Activated CD8-positive, alpha-beta T cell treated with anti-CD3 and anti-CD28 coated beads for 36 hours (primary cell): ENCODE measurements around the gene FARP1. TPM values are rescaled to one million over a fixed set of nuclear protein-coding genes. Genes with fewer than 3 reads are reported as not detected.

ENCODE experiments used
- ATAC-seq: fragments of 200-7000 bp; cut with Tn5 transposase; one replicate; pipeline ENCODE4 v1.10.0; 2021; ENCODE audit warnings: mild to moderate bottlenecking, moderate library complexity
- CTCF ChIA-PET: fragments of 350-600 bp; sonication (Branson Sonifier 250); formaldehyde crosslinking; loops from one replicate; lab custom pipeline; 2021; ENCODE audit warnings: antibody characterized with exemption; lab: Charles Lee
- POLR2A ChIA-PET: fragments of 350-600 bp; sonication (Branson Sonifier 250); formaldehyde crosslinking; loops from one replicate; lab custom pipeline; 2021; ENCODE audit warnings: antibody characterized with exemption; lab: Charles Lee
- DNase-seq: peaks from one replicate; pipeline ENCODE4 v3.0.0-alpha.2; 2020
- H3K27ac Mint-ChIP-seq: one replicate; pipeline ENCODE4 v1.8.0; 2021; ENCODE audit warnings: mild to moderate bottlenecking, mixed read lengths
- H3K27me3 Mint-ChIP-seq: one replicate; pipeline ENCODE4 v1.8.0; 2021; ENCODE audit warnings: mixed read lengths
- H3K36me3 Mint-ChIP-seq: one replicate; pipeline ENCODE4 v1.8.0; 2021; ENCODE audit warnings: low read depth, mixed read lengths
- H3K4me1 Mint-ChIP-seq: one replicate; pipeline ENCODE4 v1.8.0; 2021; ENCODE audit warnings: low read depth, mixed read lengths
- H3K4me3 Mint-ChIP-seq: one replicate; pipeline ENCODE4 v1.8.0; 2021; ENCODE audit warnings: mild to moderate bottlenecking, moderate library complexity, mixed read lengths
- H3K9me3 Mint-ChIP-seq: one replicate; pipeline ENCODE4 v1.8.0; 2021; ENCODE audit warnings: mixed read lengths
- intact Hi-C: fragments of 100-400 bp; cut with micrococcal nuclease; formaldehyde crosslinking; loops from one replicate; pipeline ENCODE4 v1.10.0; 2022
- total RNA-seq, 2 experiments: library from RNA; stranded (reverse); gene quantifications; one replicate each; pipeline ENCODE4 v1.2.3, GENCODE V29; 2021
- TF ChIP-seq, protein P1 (sequence below): fragments of 200-600 bp; IDR thresholded peaks from one replicate; pipeline ENCODE4 v1.8.0; 2022; ENCODE audit warnings: antibody characterized with exemption, mild to moderate bottlenecking

FARP1 gene
- total RNA-seq, 2 experiments from 2014 or later, result 0.27 to 0.43 TPM

DNA sequence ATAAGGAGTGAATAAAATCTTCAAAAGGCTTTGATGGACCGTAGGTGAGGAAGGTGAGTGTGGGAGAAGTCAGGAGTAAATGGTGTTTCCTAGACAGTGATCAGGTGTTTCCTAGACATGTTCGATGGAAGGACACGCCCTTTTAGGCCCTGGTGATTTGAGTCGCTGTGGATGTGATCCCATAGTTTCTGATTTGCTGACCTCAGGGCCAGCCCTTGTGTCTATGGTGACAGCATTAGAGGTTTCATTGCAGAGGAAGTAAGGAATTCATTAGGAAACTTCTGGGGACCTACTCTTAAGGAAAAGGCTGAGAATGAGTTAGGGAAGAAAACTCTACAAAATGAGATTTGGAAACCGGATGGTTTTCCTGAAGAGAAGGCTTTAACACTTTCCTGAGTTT, 65.7 kb downstream of the FARP1 start:
- H3K27ac Mint-ChIP-seq, result no peak overlapping the region
- ChIA-PET POLR2A (no interaction called here), CTCF (no interaction called here)
- H3K4me3 Mint-ChIP-seq, result no peak overlapping the region
- no peaks in the 10 kb centered on the region for H3K4me1 Mint-ChIP-seq
- ATAC-seq, result no peak
- DNase-seq, result no peak
- peaks cover 7% of the 10 kb centered on the region for H3K9me3 Mint-ChIP-seq
- intact Hi-C loops, result no loop called here
- peaks cover 1% of the 10 kb centered on the region for H3K27me3 Mint-ChIP-seq
- TF ChIP-seq, protein P1, sequence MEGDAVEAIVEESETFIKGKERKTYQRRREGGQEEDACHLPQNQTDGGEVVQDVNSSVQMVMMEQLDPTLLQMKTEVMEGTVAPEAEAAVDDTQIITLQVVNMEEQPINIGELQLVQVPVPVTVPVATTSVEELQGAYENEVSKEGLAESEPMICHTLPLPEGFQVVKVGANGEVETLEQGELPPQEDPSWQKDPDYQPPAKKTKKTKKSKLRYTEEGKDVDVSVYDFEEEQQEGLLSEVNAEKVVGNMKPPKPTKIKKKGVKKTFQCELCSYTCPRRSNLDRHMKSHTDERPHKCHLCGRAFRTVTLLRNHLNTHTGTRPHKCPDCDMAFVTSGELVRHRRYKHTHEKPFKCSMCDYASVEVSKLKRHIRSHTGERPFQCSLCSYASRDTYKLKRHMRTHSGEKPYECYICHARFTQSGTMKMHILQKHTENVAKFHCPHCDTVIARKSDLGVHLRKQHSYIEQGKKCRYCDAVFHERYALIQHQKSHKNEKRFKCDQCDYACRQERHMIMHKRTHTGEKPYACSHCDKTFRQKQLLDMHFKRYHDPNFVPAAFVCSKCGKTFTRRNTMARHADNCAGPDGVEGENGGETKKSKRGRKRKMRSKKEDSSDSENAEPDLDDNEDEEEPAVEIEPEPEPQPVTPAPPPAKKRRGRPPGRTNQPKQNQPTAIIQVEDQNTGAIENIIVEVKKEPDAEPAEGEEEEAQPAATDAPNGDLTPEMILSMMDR, result no peak
- no peaks in the 10 kb centered on the region for H3K36me3 Mint-ChIP-seq

DNA sequence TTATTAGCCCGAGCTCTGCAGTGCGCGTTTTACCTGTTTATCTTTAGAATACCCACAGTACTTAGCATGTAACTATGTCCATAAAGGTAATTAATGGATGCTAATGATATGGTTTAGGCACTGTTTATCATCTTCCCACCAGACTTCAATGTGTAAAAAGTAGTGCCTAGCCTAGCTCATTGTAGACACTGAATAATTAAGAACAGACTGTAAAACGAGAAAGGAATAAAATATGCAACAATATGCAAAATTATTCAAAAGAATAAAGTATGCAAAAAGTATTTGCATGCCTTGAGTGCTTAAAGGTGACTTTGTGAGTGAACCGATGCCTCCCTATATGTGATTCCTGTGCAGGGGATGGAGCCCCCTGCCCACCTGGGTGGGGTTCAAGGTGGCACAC, 69.9 kb downstream of the FARP1 start:
- Mint-ChIP-seq H3K9me3 (no peaks in the 10 kb centered on the region), H3K4me1 (no peaks in the 10 kb centered on the region), H3K36me3 (no peaks in the 10 kb centered on the region), H3K27me3 (no peaks in the 10 kb centered on the region), H3K4me3 (no peak overlapping the region), H3K27ac (no peak overlapping the region)
- TF ChIP-seq, protein P1, result no peak
- intact Hi-C loops, result no loop called here
- CTCF ChIA-PET, result no interaction called here
- no peak for DNase-seq
- no peak for ATAC-seq
- POLR2A ChIA-PET, result no interaction called here

DNA sequence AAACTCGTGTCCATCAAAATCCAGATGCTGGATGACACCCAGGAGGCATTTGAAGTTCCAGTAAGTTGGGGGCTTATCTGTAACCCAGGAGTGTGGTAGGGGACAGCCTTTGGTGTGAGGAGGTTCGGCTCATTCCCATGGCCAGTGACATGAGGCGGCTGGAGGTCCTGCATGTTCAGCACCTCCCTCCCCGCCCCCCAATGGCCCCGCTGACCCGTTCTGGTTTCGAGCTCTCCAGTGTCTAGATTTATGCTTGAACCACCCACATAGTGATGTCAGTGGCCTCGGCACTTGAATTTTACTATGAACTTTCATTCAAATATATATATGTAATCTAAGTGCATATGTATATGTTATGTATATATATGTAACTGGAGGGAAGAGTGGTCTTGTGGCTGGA, 70.5 kb downstream of the FARP1 start:
- intact Hi-C loops, result no loop called here
- ATAC-seq (no peak), DNase-seq (no peak)
- H3K36me3 Mint-ChIP-seq, result no peaks in the 10 kb centered on the region
- H3K4me1 Mint-ChIP-seq, result no peaks in the 10 kb centered on the region
- CTCF ChIA-PET, result no interaction called here
- POLR2A ChIA-PET, result no interaction called here
- H3K4me3 Mint-ChIP-seq, result no peak overlapping the region
- TF ChIP-seq, protein P1, result no peak
- no peak overlapping the region for H3K27ac Mint-ChIP-seq
- H3K9me3 Mint-ChIP-seq, result no peaks in the 10 kb centered on the region
- H3K27me3 Mint-ChIP-seq, result no peaks in the 10 kb centered on the region

DNA sequence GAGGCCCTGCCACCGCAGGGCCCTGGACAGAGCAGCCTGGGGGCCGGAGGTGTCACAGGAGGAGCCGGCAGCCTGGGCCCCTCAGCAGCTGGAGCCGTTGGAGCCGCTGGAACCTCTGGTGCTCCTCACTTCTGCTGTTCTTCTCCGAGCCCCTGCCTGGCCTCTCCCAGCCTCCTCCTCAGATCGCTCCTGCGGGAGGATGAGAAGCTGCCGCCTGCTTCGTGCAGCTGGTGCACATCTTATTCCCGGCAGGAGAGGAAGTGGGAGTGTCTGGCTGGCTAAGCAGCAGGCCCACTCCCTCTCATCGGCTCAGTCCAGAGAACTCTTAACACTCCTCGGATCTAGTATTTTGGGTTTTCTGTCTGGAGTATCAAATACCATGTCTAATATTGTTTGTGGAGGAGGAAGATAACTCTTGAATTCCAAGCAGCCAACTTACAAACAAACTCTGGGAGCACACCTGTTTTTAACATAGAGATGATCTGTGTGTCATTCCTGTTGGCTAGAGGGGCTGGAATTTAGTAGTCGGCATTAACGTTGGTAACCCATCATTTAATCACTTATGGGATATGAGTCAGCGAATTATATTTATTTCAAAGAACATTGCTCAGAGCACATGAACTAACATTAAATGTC, 71.2 kb downstream of the FARP1 start:
- intact Hi-C loops, result no loop called here
- Mint-ChIP-seq H3K27me3 (no peaks in the 10 kb centered on the region), H3K27ac (no peak overlapping the region), H3K36me3 (no peaks in the 10 kb centered on the region), H3K4me3 (no peak overlapping the region), H3K9me3 (no peaks in the 10 kb centered on the region), H3K4me1 (no peaks in the 10 kb centered on the region)
- ChIA-PET POLR2A (no interaction called here), CTCF (no interaction called here)
- DNase-seq, result no peak
- ATAC-seq, result no peak
- TF ChIP-seq, protein P1, result no peak

DNA sequence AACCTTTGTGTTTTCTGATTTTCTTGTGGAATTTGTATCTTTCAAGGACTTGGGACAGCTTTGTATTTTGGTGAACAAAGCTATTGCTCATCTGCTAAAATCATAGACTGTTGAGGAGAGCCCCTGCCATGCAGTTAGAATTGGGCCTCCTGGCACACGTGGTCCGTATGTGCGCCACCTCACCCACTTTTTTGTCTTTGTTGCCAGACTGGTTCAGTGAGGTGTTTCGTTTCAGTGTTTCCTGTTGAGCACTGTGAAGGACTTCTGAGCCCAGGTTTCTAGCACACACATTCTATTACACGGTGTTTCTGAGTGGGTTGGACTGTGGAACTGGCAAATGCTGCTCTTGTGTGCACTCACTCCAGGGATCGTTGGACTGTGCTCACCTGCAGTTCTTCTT, 71.8 kb downstream of the FARP1 start:
- CTCF ChIA-PET, result no interaction called here
- no peaks in the 10 kb centered on the region for H3K36me3 Mint-ChIP-seq
- POLR2A ChIA-PET, result interaction anchor here (0.5 kb wide), 1 partner anchor 9 kb away, joined by 3 read pairs; no protein-coding TSS in a partner anchor
- H3K27ac Mint-ChIP-seq, result no peak overlapping the region
- DNase-seq, result no peak
- no peak overlapping the region for H3K4me3 Mint-ChIP-seq
- no peak for ATAC-seq
- H3K9me3 Mint-ChIP-seq, result no peaks in the 10 kb centered on the region
- intact Hi-C loops, result no loop called here
- TF ChIP-seq, protein P1, result no peak
- no peaks in the 10 kb centered on the region for H3K27me3 Mint-ChIP-seq
- no peaks in the 10 kb centered on the region for H3K4me1 Mint-ChIP-seq
